Measurements from ENCODE around the gene SPSB3. TPM values are rescaled to one million over a fixed set of nuclear protein-coding genes. Genes with fewer than 3 reads are reported as not detected.

The SPSB3 gene
- total and polyA plus RNA-seq, 2 experiments from 2014 or later: 27.1 to 34.7 TPM

GRCh38 chr16:1779234-1779701, 3.1 kb downstream of the SPSB3 start:
- H3K4me1 ChIP-seq (ENCODE audit: insufficient read depth): peaks cover 4% of the 10 kb centered on the region; the same call in 1 of the 2 replicates
- H4K20me1 ChIP-seq (replicated peaks; ENCODE audit: insufficient read depth): peaks cover 15% of the 10 kb centered on the region; the same call in 1 of the 2 replicates
- Mint-ChIP-seq H3K27ac (no peak overlapping the region), H3K36me3 (ENCODE audit: low read depth) (peaks cover 16% of the 10 kb centered on the region; the same call in 2 of the 3 replicates), H3K27me3 (ENCODE audit: insufficient read depth, low read depth, poor library complexity) (peaks cover 31% of the 10 kb centered on the region), H3K4me1 (peaks cover 5% of the 10 kb centered on the region), H3K9me3 (peaks cover 7% of the 10 kb centered on the region; the same call in 1 of the 3 replicates), H3K4me3 (no peak overlapping the region; the same call in 2 of the 3 replicates)
- H3K27me3 ChIP-seq (ENCODE audit: insufficient read depth): no peaks in the 10 kb centered on the region
- TF ChIP-seq POLR2AphosphoS5 (IDR thresholded peaks at IDR 0.05; ENCODE audit: low read depth): peak; percentile 7; the same call in 1 of the 2 replicates
- TF ChIP-seq STAT1 (IDR thresholded peaks at IDR 0.05; ENCODE audit: unreplicated experiment): no peak
- no peak for TF ChIP-seq JUNB (IDR thresholded peaks at IDR 0.05; ENCODE audit: unreplicated experiment)
- H3K79me2 ChIP-seq (replicated peaks; ENCODE audit: insufficient read depth): peaks cover 21% of the 10 kb centered on the region
- 0 out of 2 replicates have a peak, but pooled peaks cover 3% of the 10 kb centered on the region for H3F3A ChIP-seq (replicated peaks; ENCODE audit: low read depth)
- H3K4me3 ChIP-seq: no peak overlapping the region
- H3K36me3 ChIP-seq (ENCODE audit: insufficient read depth): no peaks in the 10 kb centered on the region
- H2AFZ ChIP-seq: no peak overlapping the region
- H3K4me2 ChIP-seq: no peak overlapping the region
- H3K9me2 ChIP-seq (ENCODE audit: insufficient read depth): no peaks in the 10 kb centered on the region
- H3K27ac ChIP-seq (ENCODE audit: low read depth): no peak overlapping the region
- DNase-seq (ENCODE audit: low spot score) (no peak), ATAC-seq (no peak)

- Histone ChIP-seq H3K36me3 (ENCODE audit: insufficient read depth) (no peaks in the 10 kb centered on the region), H2AFZ (no peak overlapping the region), H3K79me2 (replicated peaks; ENCODE audit: insufficient read depth) (peaks cover 15% of the 10 kb centered on the region), H3K4me2 (no peak overlapping the region), H3K4me3 (no peak overlapping the region), H3K9me2 (ENCODE audit: insufficient read depth) (no peaks in the 10 kb centered on the region), H3K4me1 (ENCODE audit: insufficient read depth) (peaks cover 4% of the 10 kb centered on the region; the same call in 1 of the 2 replicates), H3F3A (replicated peaks; ENCODE audit: low read depth) (0 out of 2 replicates have a peak, but pooled peaks cover 5% of the 10 kb centered on the region), H3K27me3 (ENCODE audit: insufficient read depth) (no peaks in the 10 kb centered on the region), H4K20me1 (replicated peaks; ENCODE audit: insufficient read depth) (peaks cover 13% of the 10 kb centered on the region; the same call in 1 of the 2 replicates), H3K27ac (ENCODE audit: low read depth) (no peak overlapping the region)
- Mint-ChIP-seq H3K9me3 (peaks cover 7% of the 10 kb centered on the region; the same call in 1 of the 3 replicates), H3K36me3 (ENCODE audit: low read depth) (peaks cover 16% of the 10 kb centered on the region; the same call in 2 of the 3 replicates), H3K27ac (no peak overlapping the region), H3K4me1 (peaks cover 5% of the 10 kb centered on the region), H3K4me3 (no peak overlapping the region; the same call in 2 of the 3 replicates), H3K27me3 (ENCODE audit: insufficient read depth, low read depth, poor library complexity) (peaks cover 33% of the 10 kb centered on the region)
- DNase-seq (ENCODE audit: low spot score) (no peak), ATAC-seq (no peak)
- TF ChIP-seq ETS1 (IDR thresholded peaks at IDR 0.05) (no peak), EZH2 (IDR thresholded peaks at IDR 0.05; ENCODE audit: low read depth, unreplicated experiment) (no peak), REST (IDR thresholded peaks at IDR 0.05; ENCODE audit: unreplicated experiment) (no peak), ZNF114 (CRISPR knock-in tag; IDR thresholded peaks at IDR 0.05) (no peak), CREB1 (CRISPR knock-in tag; IDR thresholded peaks at IDR 0.05; ENCODE audit: low read depth) (no peak), STAT1 (IDR thresholded peaks at IDR 0.05; ENCODE audit: unreplicated experiment) (no peak)
Observed at GRCh38 chr16:1778200-1779179, 3.9 kb downstream of the SPSB3 start.

Measured in GM23338 (cell line).